A673 (cell line): Measurements from ENCODE around the gene HDDC2. TPM values are rescaled to one million over a fixed set of nuclear protein-coding genes. Genes with fewer than 3 reads are reported as not detected.

Experiments used
- BruUV-seq: library from RNA; stranded (reverse); fragments of 400-500 nt; replicated peaks from 2 replicates; lab custom pipeline; 2021; lab: Mats Ljungman, UMichigan
- CTCF ChIA-PET: fragments of 300-600 bp; sonication (Branson Sonifier 250); formaldehyde crosslinking; loops from one replicate; lab custom pipeline; 2022; ENCODE audit warnings: antibody characterized with exemption; lab: Charles Lee
- POLR2A ChIA-PET: fragments of 300-600 bp; sonication (Branson Sonifier 250); formaldehyde crosslinking; loops from one replicate; lab custom pipeline; 2022; ENCODE audit warnings: antibody characterized with exemption; ENCODE audit not compliant: low non-redundant PET; lab: Charles Lee
- DNase-seq: peaks from one replicate; pipeline ENCODE4 v3.0.0-alpha.2; 2015; ENCODE audit warnings: low spot score
- H3K27ac ChIP-seq: fragments of 200-600 bp; sonication (generic); 2 replicates; pipeline ENCODE4 v1.5.1; 2016; ENCODE audit warnings: mixed run types, low read depth, mild to moderate bottlenecking, mixed read lengths, antibody characterized with exemption, low read length; ENCODE audit not compliant: poor library complexity, severe bottlenecking
- H3K27me3 ChIP-seq: fragments of 200-600 bp; sonication (generic); replicated peaks from 2 replicates; pipeline ENCODE4 v1.6.1; 2017; ENCODE audit warnings: mixed run types, low read depth, mild to moderate bottlenecking, mixed read lengths, antibody characterized with exemption, low read length; ENCODE audit not compliant: insufficient read depth, poor library complexity
- H3K36me3 ChIP-seq: fragments of 200-600 bp; sonication (generic); 2 replicates; pipeline ENCODE4 v1.6.1; 2016; ENCODE audit warnings: mixed run types, mild to moderate bottlenecking, mixed read lengths, antibody characterized with exemption, low read length; ENCODE audit not compliant: insufficient read depth, poor library complexity, severe bottlenecking
- H3K4me1 ChIP-seq: fragments of 200-600 bp; sonication (generic); 2 replicates; pipeline ENCODE4 v1.6.1; 2017; ENCODE audit warnings: mixed run types, mild to moderate bottlenecking, mixed read lengths, antibody characterized with exemption, low read length; ENCODE audit not compliant: insufficient read depth, poor library complexity, severe bottlenecking
- H3K4me3 ChIP-seq: fragments of 200-600 bp; sonication (generic); 2 replicates; pipeline ENCODE4 v1.5.1; 2016; ENCODE audit warnings: low read depth, mixed run types, mild to moderate bottlenecking, mixed read lengths, low read length; ENCODE audit not compliant: poor library complexity, severe bottlenecking
- H3K9me3 ChIP-seq: fragments of 200-600 bp; sonication (generic); 2 replicates; pipeline ENCODE4 v1.6.1; 2016; ENCODE audit warnings: mixed run types, low read depth, mild to moderate bottlenecking, mixed read lengths, antibody characterized with exemption, low read length; ENCODE audit not compliant: poor library complexity, severe bottlenecking
- EZH2 ChIP-seq: fragments of 200-600 bp; sonication (generic); IDR thresholded peaks from 2 replicates; pipeline ENCODE4 v1.6.1; 2017; ENCODE audit warnings: borderline replicate concordance, low read depth, mild to moderate bottlenecking, mixed read lengths, antibody characterized with exemption, low read length; ENCODE audit not compliant: poor library complexity, severe bottlenecking
- intact Hi-C: fragments of 100-400 bp; cut with micrococcal nuclease; formaldehyde crosslinking; loops from one replicate; pipeline ENCODE4 v1.10.0; 2022; ENCODE audit not compliant: unreplicated experiment
- total RNA-seq: library from RNA; stranded (reverse); gene quantifications from 2 replicates; pipeline ENCODE4 v1.2.3, GENCODE V29; 2021
- TF ChIP-seq, protein P1 (sequence below): fragments of 300-800, 200-600 bp; sonication (generic); conservative IDR thresholded peaks from 2 replicates; pipeline ENCODE4 v1.5.1; 2017; ENCODE audit warnings: low read depth, mild to moderate bottlenecking, antibody characterized with exemption, low read length, moderate library complexity, mixed read lengths

Gene HDDC2
- total RNA-seq, 1 experiment from 2014 or later: 87.6 TPM

DNA sequence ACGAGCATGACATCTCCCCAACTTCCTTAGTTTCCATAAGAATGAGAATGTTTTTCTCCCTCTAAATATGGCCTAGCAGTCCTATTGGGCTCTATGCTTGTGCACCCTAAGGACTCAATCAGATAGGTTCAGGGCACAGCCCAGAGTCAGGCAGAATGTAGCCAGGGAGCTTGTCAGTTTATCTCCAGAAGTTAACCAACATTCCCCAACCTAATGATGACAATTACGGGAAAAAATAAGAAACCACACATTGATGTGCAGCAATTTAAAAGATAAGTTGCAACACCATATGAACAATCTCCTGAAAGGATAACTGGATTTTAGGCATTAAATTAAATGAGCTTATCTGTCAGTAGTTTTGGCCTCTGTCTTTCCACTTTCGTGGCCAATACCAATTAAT lies 71.1 kb downstream of the HDDC2 start:
- DNase-seq: no peak
- ChIA-PET POLR2A (no interaction called here), CTCF (no interaction called here)
- intact Hi-C loops: no loop called here
- H3K4me1 ChIP-seq: peaks cover 3% of the 10 kb centered on the region
- H3K4me3 ChIP-seq: no peak overlapping the region
- no peak overlapping the region for H3K27ac ChIP-seq
- H3K9me3 ChIP-seq: no peaks in the 10 kb centered on the region
- no peaks in the 10 kb centered on the region for H3K36me3 ChIP-seq
- TF ChIP-seq EZH2: no peak
- TF ChIP-seq, protein P1, sequence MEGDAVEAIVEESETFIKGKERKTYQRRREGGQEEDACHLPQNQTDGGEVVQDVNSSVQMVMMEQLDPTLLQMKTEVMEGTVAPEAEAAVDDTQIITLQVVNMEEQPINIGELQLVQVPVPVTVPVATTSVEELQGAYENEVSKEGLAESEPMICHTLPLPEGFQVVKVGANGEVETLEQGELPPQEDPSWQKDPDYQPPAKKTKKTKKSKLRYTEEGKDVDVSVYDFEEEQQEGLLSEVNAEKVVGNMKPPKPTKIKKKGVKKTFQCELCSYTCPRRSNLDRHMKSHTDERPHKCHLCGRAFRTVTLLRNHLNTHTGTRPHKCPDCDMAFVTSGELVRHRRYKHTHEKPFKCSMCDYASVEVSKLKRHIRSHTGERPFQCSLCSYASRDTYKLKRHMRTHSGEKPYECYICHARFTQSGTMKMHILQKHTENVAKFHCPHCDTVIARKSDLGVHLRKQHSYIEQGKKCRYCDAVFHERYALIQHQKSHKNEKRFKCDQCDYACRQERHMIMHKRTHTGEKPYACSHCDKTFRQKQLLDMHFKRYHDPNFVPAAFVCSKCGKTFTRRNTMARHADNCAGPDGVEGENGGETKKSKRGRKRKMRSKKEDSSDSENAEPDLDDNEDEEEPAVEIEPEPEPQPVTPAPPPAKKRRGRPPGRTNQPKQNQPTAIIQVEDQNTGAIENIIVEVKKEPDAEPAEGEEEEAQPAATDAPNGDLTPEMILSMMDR: no peak
- BruUV-seq: no TSS peak
- no peaks in the 10 kb centered on the region for H3K27me3 ChIP-seq

DNA sequence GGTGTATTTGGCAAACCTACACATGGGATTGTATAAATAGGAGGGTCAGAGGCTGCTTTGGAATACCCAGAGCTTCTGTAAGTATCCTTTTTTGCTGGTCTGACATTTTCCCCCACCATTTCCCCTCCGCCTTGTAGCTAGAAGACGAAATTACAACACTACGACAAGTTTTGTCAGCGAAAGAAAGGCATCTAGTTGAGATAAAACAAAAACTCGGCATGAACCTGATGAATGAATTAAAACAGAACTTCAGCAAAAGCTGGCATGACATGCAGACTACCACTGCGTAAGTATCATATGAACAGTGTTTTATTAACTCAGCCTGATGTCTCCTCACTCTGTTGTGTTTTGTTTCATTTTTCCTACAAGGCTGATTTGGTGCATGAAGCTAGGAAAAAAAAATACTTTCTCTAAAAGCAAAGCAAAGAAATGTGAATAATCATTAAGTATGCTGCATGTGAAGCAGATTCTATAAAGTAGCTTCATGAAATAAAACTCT lies 72.7 kb downstream of the HDDC2 start:
- no TSS peak for BruUV-seq
- Histone ChIP-seq H3K36me3 (no peaks in the 10 kb centered on the region), H3K27ac (no peak overlapping the region), H3K4me3 (no peak overlapping the region), H3K27me3 (no peaks in the 10 kb centered on the region), H3K9me3 (no peaks in the 10 kb centered on the region), H3K4me1 (peaks cover 3% of the 10 kb centered on the region)
- ChIA-PET POLR2A (interaction anchor here (0.7 kb wide), 2 partner anchors 19 to 369 kb away, joined by 3 read pairs; no protein-coding TSS in a partner anchor), CTCF (no interaction called here)
- TF ChIP-seq, protein P1: no peak
- TF ChIP-seq EZH2: no peak
- intact Hi-C loops: no loop called here
- DNase-seq: no peak

DNA sequence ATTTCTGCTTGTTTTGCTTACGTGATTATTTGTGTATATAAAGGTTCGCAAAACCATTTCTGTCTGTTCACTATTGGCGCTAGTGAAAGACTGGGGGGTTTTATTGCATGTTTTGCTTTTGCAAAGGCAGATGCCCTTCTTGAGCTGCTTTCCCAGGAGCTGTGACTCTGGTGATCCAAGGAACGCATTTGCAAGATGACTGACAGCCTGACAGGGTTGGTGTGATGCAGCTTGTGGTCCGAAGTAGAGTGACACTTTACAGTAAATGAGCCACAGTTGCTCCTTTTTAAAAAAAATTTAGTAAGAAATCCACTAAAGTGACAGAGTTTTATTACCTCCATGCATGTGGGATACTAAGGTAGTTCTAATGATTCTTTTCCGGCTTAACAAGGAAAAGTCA lies 74.5 kb downstream of the HDDC2 start:
- BruUV-seq: no TSS peak
- H3K9me3 ChIP-seq: no peaks in the 10 kb centered on the region
- CTCF ChIA-PET: no interaction called here

More for the DNA sequence above, 74.5 kb downstream of the HDDC2 start:
- peaks cover 8% of the 10 kb centered on the region for H3K4me1 ChIP-seq
- H3K27me3 ChIP-seq: no peaks in the 10 kb centered on the region
- H3K27ac ChIP-seq: no peak overlapping the region
- POLR2A ChIA-PET: no interaction called here
- H3K4me3 ChIP-seq: no peak overlapping the region
- intact Hi-C loops: no loop called here
- no peak for DNase-seq
- TF ChIP-seq EZH2: no peak
- TF ChIP-seq, protein P1: no peak
- no peaks in the 10 kb centered on the region for H3K36me3 ChIP-seq

Other genes starting within 250 kb of the HDDC2 start
- gene TPD52L1, start 148.2 kb downstream of the HDDC2 start, total RNA-seq: 2.0 and 5.4 TPM in 2 replicates